ENCODE measurements around the gene ADTRP.

Gene ADTRP

DNA sequence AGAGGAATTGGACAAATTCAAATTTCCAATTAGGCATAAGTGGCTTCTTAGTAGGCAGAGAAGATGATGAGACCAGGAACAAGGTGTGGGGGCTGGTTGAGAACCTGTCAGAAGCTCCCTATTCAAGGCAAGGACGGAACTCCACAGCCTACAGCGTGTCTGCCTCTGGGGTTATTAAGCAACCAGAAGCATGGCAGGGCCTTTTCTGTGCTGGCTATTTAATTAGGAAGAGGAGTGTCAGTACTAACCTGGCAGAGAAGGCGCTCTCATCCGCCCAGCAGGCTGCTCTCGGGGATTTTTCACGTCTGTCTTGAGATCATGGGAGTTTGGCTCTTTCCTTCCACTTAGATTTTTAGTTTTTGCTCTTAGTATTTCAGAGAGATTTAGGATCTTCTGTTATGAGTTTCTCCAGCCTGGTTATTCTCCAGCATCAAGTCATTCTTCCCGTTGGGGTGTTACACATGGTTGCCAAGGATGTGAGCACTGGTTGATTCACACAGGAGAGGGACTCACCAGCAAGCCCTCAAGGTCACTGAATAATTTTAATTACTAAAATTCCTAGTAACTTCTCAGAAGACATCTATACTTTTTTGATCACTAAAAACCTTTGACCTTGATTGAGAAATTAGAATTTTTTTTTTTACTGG lies 23.9 kb downstream of the ADTRP start:
- no peak for DNase-seq (ENCODE audit: low spot score)

DNA sequence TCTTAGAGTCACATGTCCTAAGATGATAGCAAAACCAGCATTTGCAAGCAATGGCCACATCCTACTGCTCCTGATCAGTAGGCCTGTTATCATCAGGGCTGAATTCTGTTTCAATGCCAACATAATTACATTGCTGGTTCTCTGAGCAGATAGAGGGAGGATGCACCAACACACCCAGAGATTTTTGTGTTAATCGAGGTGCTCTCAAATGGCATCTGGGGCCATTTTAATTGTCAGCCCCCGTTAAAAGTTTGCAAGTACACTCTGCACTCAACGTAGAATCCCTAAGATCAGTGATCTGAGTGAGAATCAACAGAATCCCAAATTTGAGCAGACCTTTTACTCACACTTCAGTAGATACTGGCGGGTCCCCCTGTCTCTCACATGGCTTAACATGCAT lies 24.8 kb downstream of the ADTRP start:
- no peak for DNase-seq (ENCODE audit: low spot score)

DNA sequence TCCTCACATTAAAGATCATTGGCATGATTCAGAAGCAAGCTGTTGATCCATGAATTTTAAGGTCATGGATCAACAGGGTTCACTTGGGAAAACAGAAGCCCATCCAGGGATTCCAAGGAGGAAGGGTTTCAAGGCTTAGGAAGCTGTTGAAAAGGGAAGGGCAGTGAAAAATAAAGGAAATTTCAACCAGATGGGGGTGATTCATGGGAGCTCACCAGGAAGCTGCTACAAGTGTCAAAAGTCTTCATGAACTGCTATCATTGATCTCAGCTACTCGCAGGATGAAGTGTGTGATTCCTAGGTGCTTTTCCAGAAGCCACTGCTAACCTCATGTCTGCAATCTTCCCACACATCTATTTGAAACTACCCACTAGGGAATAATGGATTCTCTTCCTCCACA lies 26.2 kb downstream of the ADTRP start:
- DNase-seq (ENCODE audit: low spot score): no peak

DNA sequence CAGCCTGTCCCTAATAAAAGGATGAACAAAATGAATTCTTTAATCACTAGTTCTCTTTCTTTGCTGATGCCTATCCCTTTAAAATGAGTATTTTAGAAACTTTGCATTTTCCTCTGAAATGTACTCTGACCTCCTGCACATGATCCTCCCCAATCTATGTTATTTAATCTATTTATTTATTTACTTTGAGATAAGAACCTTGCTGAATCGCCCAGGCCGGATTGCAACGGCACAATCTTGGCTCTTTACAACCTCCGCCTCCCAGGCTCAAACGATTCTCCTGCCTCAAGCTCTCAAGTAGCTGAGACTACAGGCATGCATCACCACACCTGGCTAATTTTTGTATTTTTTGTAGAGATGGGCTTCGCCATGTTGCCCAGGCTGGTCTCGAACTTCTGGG lies 27.9 kb downstream of the ADTRP start:
- no peak for DNase-seq (ENCODE audit: low spot score)

DNA sequence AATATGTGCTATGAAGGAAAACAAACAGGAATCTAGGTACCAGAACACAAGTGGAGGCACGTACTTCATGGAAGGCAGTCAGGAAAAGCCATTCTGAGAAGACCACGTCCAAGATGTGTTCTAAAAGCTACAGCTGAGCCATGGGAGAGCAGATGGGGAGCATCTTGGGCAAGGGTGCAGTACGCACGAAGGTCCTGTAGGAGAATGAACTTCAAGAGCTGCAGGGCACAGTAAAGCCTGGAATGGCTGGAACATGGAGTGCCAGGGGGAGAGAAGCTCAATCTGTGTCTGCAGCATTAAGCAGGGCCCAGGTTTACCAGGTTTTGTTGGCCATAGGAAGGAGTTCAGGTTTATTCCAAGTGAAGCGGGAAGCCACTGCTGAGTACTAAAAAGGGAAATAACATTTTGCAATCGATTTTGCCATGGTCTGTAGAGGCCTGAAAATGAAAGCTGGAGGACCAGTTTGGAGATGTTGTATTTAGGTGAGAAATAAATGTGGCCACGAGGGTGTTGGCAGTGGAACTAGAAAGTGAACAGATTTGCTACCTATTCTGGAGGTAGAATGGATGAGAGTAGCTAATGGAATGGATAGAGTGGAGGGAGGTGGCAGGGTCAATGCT lies 29.9 kb downstream of the ADTRP start:
- no peak for DNase-seq (ENCODE audit: low spot score)

DNA sequence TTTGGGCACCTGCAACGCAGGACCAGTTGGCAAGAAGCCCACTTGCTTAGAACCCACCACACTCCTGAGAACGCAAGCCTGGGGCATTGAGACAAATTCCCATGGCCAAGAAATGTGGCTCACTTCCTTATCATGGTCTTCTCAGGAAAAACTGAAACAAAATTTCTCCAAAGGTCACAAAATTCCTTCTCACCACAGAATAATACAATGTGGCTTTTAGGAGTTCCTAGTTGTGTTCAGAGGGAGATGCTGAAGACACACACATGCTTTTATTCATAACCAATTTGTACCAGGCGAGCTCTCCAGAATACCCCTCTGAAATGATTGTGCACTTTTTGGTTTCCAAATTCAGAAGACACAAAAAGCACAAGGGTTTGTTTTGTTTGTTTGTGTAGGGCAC lies 31.6 kb downstream of the ADTRP start:
- no peak for DNase-seq (ENCODE audit: low spot score)

DNA sequence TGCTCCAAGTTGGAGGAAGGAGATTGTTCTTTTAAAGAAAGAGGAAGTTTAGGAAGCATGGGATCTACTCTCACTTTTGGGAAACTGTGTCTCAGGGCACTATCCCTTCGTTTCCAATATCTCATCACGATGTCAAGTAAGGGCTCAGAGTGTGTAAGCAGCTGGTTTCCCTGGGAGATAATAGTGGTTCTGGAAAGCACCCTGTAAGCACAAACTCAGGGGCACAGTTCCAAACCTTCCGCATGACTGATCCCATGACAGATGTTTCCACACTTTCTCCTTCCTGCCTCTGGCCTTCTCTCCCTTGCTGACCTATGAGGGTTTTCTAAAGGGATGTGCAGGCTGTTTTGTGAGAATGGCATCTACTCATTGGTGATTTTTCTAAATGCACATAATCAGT lies 33.9 kb downstream of the ADTRP start:
- DNase-seq (ENCODE audit: low spot score): no peak

DNA sequence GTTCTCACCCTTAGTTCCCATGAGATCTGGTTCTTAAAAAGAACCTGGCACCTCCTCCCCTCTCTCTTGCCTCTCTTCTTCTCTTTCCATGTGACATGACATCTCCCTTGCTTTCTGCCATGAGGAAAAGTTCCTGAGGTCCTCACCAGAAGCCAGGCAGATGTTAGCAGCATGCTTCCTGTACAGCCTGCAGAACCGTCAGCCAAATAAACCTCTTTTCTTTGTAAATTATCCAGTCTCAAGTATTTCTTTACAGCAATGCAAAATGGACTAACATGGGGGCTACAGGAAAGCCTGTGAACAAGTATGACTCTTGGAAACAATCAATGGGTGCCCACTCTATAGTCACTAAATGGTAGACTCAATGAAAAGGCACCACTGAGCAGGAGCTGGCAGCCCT lies 34.5 kb downstream of the ADTRP start:
- DNase-seq (ENCODE audit: low spot score): no peak

DNA sequence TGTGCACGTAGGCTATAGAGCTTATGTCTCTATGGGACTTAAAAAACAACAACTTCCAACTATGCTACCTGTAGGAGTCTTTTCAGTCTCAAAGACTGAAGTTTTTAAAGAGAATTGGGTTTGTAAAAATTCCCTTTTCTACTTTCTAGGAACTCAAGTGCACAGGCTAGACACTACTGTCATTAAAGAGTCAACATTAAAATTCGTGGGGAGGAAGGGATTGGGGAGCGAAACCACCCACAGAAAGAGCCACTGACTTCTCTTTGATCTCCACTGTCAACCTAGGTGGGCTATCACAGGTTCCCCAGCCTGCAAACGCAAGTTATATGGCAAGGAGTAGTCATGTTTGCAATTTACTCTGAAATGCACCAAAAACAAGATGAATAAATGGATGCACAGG lies 37.7 kb downstream of the ADTRP start:
- DNase-seq (ENCODE audit: low spot score): no peak

DNA sequence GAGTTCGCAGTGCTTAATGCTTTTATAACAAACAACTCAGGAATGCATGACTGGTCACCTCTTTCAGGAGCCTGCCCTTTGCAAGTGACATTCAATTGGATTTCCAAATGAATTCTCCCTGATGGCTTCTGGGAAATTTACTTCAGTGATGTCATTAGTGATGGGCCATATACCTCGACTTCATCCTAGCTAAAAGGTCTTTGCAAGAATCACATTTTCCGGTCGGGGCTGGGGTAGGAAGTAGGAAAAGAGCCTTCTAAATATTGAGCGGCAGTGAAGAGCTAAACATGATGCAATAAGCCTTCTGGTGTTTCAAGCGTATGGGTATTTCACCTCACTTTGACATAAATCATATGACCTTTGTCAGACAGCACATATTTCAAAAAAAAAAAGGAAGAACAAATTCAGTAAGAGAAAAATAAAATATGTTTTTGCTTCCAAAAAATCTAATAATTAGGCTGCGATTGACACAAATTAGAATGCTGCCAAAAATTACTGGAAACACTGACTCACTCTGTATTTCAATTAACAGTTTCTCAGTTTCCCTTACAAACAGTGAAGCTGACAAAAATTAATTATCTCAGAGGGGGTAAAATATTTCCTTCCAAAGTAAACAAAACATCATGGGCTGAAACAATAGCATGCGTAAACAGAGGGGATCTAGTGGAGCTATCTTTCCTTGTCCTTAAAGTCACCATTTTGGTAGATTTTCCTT lies 39.8 kb downstream of the ADTRP start:
- DNase-seq (ENCODE audit: low spot score): no peak

DNA sequence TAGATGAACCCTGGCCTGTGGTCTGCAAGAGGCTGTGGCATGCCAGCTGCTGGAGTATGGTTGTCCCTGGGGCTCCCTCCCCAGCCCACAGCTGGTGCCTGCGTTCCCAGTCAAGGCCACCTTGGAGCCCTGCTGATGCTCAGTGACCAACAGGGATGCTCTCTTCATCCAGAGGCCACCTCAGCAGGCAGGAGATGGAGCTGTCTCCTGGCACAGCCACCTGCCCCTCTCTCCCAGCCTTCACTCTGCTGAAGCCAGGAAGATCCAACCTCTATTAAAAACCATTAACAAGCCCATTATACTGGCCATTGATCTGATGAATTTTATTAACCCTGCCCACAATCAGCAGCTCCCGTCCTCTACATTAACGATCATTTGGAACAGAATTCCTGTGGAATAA lies 40.4 kb downstream of the ADTRP start:
- DNase-seq (ENCODE audit: low spot score): no peak

DNA sequence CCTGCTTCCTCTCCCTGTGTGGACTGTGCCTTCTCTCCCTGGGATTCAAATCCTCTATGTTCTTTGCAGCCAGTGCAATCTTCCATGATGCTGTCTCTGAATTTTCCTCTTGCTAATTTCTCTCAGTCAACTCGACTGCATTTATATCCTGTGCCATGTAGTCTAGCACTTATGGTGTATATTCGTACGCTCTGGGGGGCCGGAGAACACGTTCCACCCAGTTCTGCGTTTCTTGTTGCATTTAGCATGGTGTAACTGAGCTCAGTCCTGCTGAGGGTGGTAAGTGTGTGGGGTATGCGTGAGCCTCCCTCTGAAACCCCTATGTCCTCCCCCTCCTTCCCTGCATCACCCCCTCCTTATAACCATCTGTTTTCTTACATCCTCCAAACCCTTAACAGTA lies 42.0 kb downstream of the ADTRP start:
- DNase-seq (ENCODE audit: low spot score): no peak

DNA sequence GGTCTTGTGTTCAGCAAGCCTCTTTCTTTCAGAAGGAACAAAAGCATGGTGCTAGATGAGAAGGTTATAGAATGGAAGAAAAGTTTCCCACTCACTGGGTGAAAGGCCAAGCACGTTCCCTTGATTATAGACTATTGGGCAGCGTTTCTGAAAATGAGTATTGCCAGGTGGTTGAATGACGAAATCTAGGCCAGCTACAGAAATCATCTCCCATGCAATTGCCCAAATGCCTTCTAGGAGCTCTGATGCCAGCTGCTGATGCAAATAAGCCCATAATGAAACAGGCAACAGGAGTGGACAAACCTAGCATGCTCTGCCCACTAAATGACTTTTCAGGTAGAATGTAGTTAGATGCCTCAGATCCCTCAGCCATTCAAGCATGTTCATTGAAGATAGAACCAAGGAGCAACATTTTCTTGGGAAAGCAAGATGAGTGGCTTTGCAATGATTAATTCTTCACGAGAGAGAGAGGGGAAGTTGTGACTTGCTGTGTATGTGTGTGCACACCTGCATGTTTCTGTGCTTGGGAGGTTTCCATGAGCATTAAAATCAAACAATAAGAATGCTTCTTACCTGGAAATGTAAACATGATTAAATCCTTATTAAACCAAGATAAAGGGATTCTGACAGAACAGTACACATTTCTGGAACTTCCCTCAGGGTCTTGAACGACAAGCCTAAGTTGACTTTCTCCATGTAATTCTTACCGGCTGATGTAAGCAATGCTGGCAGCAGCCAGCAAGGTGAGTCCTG lies 43.6 kb downstream of the ADTRP start:
- no peak for DNase-seq (ENCODE audit: low spot score)

DNA sequence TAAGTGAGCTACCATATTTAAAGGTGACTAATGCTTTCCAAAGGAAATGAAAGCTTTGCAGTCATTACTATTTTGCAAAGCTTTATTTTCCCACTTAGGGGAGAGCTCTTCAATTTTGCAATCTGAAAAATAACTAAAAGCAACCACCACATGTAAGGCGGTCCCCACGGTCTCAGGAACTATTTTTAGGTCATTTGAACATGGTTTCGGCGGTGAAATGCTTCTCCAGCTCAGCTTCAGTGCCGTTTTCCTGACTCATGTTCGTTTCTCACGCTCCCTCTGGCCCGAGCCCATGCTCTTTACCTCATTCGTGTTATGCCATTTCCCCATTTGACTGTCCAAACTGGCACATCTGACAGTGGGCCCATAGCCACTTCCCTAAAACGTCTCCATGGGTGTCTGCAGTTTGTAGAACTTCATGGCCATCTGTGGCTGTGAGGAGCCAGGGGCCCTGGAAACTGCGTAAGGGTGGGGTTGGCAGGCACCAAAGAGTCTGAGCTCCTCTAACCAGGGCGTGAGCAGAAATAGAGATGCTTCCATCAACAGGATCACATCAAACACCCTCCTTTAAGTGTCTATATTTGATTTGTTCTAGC lies 46.5 kb downstream of the ADTRP start:
- DNase-seq (ENCODE audit: low spot score): no peak

DNA sequence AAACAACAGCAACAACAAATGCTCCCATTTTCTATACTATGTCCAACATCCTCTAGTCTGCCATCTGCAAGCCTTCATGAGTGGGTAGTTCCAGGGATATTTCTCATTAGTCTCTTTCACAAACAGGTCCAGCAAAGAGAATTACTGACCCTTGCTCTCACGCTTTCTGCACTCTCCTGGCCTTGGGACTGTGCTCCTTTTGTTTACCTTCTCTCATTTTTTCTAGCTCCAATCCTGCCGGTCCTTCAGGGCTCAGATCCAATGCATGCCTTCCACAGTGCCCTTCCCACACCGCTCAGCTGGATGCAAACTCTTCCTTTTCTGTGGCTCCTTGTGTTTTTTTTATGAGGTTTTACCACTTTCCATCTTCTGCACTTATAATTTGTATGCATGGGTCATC lies 47.2 kb downstream of the ADTRP start:
- no peak for DNase-seq (ENCODE audit: low spot score)

DNA sequence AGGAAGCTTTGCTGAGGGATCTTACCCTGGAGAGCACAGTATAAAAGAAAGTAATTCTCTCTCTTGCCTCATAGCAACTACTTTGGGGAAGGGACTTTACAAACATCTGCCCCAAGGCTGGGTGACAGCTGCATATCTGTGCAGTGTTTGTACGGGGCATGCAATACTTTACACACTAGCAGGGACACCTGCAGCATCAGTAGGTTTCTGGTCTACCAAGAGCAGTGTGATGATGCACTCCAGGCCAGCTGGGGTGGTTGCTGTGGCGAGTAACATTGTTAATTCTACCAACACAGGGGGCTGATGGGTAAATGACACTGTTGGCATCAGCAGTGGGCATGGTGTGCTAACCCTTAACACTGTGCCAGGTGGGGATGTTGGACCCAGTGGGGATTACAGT lies 48.0 kb downstream of the ADTRP start:
- no peak for DNase-seq (ENCODE audit: low spot score)

DNA sequence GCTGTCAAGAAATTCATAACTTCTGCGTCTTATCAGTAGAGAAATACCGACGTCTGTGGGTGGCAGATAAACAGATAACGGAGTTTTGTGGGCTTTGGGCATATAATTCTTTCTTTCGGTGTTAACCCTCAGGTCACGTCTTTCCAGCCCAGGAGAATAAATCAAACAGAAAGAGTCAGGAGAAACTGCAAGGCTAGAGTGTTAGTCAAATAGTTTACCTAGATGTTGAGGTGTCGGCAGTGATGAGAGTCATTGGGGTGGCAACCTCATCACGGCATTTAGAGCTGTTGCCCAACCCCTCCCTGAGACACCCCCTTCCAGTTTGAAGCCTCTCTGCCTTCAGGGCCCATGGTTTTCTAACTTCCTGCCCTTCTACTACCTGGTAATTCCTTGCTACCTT lies 49.5 kb downstream of the ADTRP start:
- no peak for DNase-seq (ENCODE audit: low spot score)

DNA sequence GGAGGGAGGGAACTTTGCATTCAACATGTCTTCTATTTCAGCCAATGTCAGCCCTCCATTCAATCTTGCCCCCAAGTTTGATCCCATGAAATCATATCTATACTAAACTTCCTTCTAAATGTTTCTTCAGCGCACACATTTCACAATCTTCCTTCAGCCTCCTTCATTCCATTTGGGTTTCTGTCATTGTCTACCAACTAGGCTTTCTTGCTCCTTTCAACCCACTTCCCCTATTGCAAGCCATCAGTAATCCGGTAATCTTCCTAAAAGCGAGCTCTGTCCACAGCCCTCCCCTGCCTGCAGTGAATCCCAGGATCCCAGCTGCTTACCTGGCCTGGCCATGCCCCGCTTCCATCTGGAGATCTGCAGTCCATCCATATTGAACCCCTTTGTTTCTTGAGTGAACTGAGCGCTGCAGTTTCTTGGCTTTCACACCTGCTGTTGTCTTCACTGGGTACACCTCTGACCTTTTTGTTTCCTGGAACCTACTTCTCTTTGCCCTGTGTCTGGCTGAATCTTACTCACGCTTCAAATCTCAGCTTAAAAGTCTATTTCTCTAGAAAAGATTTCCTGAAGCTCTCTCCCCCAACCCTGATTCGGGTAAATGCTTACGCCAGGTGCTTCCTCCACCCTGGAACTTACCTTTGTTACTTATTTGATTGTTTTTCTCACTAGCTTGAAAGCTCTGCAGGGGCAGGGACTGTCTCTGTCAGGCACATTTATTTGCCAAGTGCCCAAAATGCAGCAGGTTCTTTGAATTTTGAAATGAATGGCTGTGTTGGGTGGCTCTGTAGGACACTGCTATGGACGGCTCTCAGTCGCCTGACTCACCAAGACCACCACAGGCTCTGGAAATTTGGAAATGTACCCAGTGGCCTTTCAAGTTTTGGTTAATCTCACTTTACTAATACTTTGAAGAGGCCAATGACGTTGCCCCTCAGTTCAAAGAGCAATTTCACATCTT lies 50.3 kb downstream of the ADTRP start:
- no peak for DNase-seq (ENCODE audit: low spot score)

DNA sequence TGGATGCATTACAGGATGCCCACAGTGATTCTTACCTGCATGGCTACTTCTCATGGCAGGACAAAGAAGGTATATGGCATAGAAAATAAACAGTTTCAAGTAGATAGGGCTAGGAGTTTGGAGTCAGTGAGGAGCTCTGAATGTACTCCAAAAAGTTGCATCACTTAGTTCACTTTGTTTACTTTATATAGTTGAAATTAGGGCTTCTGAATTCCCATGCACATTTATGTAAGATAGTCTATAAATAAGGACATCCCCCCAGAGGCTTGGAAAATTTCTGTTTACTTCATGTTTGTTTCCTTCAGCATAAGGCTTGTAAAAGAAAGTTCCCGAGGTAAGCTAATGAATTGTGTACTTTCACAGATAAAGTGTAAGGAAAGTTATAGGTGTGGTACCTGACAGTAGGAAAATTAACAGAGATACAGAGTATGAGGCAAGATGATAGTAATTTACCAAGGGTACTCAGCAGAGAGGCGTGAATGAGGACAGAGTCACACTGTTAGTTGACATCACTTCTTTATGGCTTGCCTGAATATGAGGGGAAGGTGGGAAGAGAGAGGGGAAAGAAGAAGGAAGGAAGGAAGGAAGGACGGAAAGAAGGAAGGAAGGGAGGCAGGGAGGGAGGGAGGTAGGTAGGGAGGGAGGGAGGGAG lies 51.1 kb downstream of the ADTRP start:
- DNase-seq (ENCODE audit: low spot score): no peak

DNA sequence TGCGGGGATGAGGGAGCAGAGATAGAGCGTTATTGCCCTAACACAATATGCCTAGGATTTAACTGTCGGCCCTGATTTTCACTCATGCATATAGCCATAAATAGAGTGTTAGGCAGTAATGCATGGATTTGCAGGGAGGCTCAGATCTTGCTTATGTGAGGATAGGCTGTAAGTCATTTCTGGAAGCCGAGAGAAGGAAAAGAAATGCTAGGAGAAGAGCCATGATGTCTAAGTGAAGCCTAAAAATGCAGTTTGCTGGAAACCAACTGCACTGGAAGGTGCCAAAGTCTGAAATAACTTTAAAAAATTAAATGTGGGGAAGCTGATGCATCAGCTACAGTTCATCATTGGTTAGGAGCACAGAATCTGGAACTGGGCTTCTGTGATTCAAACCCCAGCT lies 54.3 kb downstream of the ADTRP start:
- DNase-seq (ENCODE audit: low spot score): no peak

Data from iPS-NIHi11 (cell line).